ENCODE results near the gene ZNF576. TPM values are rescaled to one million over a fixed set of nuclear protein-coding genes. Genes with fewer than 3 reads are reported as not detected.
A peak's percentile ranks its signal among the peaks of the same experiment; 100 is the strongest.
"Not testable (repeated sequence)": the region's sequence is repeated elsewhere in the genome, so short reads cannot be mapped to it uniquely, and the experiment has no call there.

The ZNF576 gene
- total RNA-seq, 1 donor = 3.9 TPM

DNA sequence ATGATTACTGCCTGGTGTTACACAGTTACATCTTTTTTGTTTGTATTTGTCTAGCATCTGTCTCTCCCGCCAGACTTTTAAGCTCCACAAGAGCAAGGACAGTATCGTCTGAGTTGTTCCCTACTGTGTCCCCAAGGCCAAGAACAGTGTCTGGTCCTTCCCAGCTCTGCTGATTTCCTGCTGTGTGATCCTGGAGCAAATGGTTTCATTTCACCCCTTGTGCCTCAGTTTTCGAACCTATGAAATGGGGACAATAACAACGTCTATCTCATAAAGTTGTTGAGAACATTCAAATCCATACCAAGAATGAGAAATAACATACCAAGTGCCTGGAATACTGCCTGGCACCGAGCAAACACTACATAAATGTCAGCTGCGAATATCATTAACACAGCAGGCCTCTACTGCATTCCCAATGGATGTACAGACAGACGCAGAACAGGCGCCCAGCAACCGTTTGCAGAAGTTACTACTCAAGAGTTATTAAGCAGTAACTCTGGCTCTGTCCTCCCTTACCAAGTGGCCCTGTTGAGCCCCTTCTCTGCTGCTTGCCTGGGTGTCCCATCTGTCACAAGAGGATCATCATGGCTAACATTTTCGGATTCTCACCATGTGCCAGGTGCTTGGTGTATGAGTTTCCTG, 32.5 kb upstream of the ZNF576 start:
- H3K4me1 ChIP-seq (ENCODE audit: insufficient read depth, low read length) = peaks cover 48% of the 10 kb centered on the region
- no peak overlapping the region for H3K4me3 ChIP-seq (ENCODE audit: low read length)
- H3K27me3 ChIP-seq (ENCODE audit: insufficient read depth, low read length) = no peaks in the 10 kb centered on the region
- H3K9me3 ChIP-seq (ENCODE audit: low read depth, low read length) = no peaks in the 10 kb centered on the region

- Histone ChIP-seq H3K4me1 (ENCODE audit: insufficient read depth, low read length) (peaks cover 48% of the 10 kb centered on the region), H3K4me3 (ENCODE audit: low read length) (no peak overlapping the region)
These were observed 31.6 kb upstream of the ZNF576 start for GRCh38 chr19:43564800-43565199.

DNA sequence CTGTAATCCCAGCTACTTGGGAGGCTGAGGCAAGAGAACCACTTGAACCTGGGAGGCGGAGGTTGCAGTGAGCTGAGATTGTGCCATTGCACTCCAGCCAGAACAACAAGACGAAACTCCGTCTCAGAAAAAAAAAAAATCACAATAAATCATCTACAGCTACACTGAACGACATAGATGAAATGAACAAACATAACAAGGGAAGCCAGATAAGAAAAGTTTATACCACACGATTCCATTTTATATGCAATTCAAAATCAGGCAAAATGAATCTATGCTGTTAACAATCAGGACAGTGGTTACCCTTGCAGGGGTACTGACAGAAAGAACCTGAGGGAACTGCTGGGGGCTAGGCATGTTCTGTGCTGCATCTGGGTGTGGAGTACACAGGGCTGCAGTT, 26.7 kb upstream of the ZNF576 start:
- Histone ChIP-seq H3K27me3 (ENCODE audit: insufficient read depth, low read length) (no peaks in the 10 kb centered on the region), H3K4me1 (ENCODE audit: insufficient read depth, low read length) (peaks cover 7% of the 10 kb centered on the region), H3K4me3 (ENCODE audit: low read length) (no peak overlapping the region), H3K9me3 (ENCODE audit: low read depth, low read length) (no peaks in the 10 kb centered on the region)

More at GRCh38 chr19:43564800-43565199, 31.6 kb upstream of the ZNF576 start:
- Histone ChIP-seq H3K9me3 (ENCODE audit: low read depth, low read length) (no peaks in the 10 kb centered on the region), H3K27me3 (ENCODE audit: insufficient read depth, low read length) (no peaks in the 10 kb centered on the region)

- peaks cover 10% of the 10 kb centered on the region for H3K4me1 ChIP-seq (ENCODE audit: insufficient read depth, low read length)
These were observed 26.1 kb upstream of the ZNF576 start for GRCh38 chr19:43570174-43570791.

DNA sequence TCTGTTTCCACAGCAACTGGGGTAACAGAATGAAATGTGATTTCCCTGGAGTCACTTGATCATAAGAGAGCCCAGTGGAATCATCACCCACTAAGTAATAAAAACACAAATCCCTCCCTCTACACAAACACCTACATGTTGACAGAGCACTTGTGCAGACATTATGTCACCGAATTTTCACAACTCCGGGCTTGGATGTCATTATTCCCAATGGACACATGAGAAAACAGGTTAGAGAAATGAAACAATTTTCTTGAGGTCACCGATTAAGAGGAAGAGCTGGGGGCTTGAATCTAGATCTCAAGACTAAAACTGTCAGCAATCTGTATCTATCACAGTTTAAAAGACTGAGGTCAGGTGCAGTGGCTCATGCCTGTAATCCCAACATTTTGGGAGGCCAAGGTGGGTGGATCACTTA, 24.2 kb upstream of the ZNF576 start:
- no peaks in the 10 kb centered on the region for H3K9me3 ChIP-seq (ENCODE audit: low read depth, low read length)
- peaks cover 18% of the 10 kb centered on the region for H3K4me1 ChIP-seq (ENCODE audit: insufficient read depth, low read length)
- no peaks in the 10 kb centered on the region for H3K27me3 ChIP-seq (ENCODE audit: insufficient read depth, low read length)
- no peak overlapping the region for H3K4me3 ChIP-seq (ENCODE audit: low read length)

More at GRCh38 chr19:43570174-43570791, 26.1 kb upstream of the ZNF576 start:
- H3K9me3 ChIP-seq (ENCODE audit: low read depth, low read length) = no peaks in the 10 kb centered on the region
- H3K4me3 ChIP-seq (ENCODE audit: low read length) = no peak overlapping the region
- no peaks in the 10 kb centered on the region for H3K27me3 ChIP-seq (ENCODE audit: insufficient read depth, low read length)

GRCh38 chr19:43574424-43575155, 21.8 kb upstream of the ZNF576 start:
- H3K27me3 ChIP-seq (ENCODE audit: insufficient read depth, low read length) = no peaks in the 10 kb centered on the region
- peak overlapping the region; percentile 96 for H3K4me3 ChIP-seq (ENCODE audit: low read length)
- no peaks in the 10 kb centered on the region for H3K9me3 ChIP-seq (ENCODE audit: low read depth, low read length)
- peaks cover 19% of the 10 kb centered on the region for H3K4me1 ChIP-seq (ENCODE audit: insufficient read depth, low read length)

- Histone ChIP-seq H3K4me1 (ENCODE audit: insufficient read depth, low read length) (peaks cover 26% of the 10 kb centered on the region), H3K4me3 (ENCODE audit: low read length) (peak within 1 kb of the TSS; percentile 96), H3K27me3 (ENCODE audit: insufficient read depth, low read length) (no peaks in the 10 kb centered on the region), H3K9me3 (ENCODE audit: low read depth, low read length) (no peaks in the 10 kb centered on the region)
These were observed 21.0 kb upstream of the ZNF576 start, which contains the start of the genes PINLYP and XRCC1 for GRCh38 chr19:43575156-43575950. TSS of gene PINLYP (plus strand) at chr19:43575801. CDS start at chr19:43577192, 1,391 bp downstream. TSS of gene XRCC1 (minus strand) at chr19:43575527. CDS start at chr19:43575458, 69 bp downstream.

GRCh38 chr19:43575955-43576878, 20.2 kb upstream of the ZNF576 start:
- Histone ChIP-seq H3K4me1 (ENCODE audit: insufficient read depth, low read length) (peaks cover 34% of the 10 kb centered on the region), H3K27me3 (ENCODE audit: insufficient read depth, low read length) (no peaks in the 10 kb centered on the region), H3K9me3 (ENCODE audit: low read depth, low read length) (no peaks in the 10 kb centered on the region), H3K4me3 (ENCODE audit: low read length) (peak overlapping the region; percentile 96)

DNA sequence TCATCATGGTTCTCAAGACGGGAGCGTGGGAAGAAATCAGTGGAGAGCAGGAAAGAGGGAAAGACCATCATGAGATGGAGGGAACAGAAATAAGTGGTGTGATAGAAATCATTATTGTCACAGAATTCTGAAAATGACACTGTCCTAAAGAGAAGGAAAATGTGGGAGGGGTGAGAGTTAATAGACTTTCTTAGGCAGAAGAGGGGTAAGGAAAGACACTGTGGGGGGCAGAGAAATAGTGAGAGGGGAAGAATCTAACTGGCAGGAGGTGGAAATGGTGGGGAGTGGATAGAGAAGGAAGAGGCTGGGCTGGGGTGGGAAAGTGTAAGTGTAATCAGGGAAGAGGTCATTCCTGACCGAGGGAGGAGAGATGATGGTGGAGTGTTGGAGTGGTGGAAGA, 17.6 kb upstream of the ZNF576 start:
- Histone ChIP-seq H3K4me1 (ENCODE audit: insufficient read depth, low read length) (peaks cover 41% of the 10 kb centered on the region), H3K9me3 (ENCODE audit: low read depth, low read length) (no peaks in the 10 kb centered on the region), H3K4me3 (ENCODE audit: low read length) (no peak overlapping the region), H3K27me3 (ENCODE audit: insufficient read depth, low read length) (no peaks in the 10 kb centered on the region)

- Histone ChIP-seq H3K4me1 (ENCODE audit: insufficient read depth, low read length) (peaks cover 32% of the 10 kb centered on the region), H3K9me3 (ENCODE audit: low read depth, low read length) (no peaks in the 10 kb centered on the region), H3K27me3 (ENCODE audit: insufficient read depth, low read length) (no peaks in the 10 kb centered on the region), H3K4me3 (ENCODE audit: low read length) (no peak overlapping the region)
These were observed 14.9 kb upstream of the ZNF576 start for GRCh38 chr19:43581467-43581866.

DNA sequence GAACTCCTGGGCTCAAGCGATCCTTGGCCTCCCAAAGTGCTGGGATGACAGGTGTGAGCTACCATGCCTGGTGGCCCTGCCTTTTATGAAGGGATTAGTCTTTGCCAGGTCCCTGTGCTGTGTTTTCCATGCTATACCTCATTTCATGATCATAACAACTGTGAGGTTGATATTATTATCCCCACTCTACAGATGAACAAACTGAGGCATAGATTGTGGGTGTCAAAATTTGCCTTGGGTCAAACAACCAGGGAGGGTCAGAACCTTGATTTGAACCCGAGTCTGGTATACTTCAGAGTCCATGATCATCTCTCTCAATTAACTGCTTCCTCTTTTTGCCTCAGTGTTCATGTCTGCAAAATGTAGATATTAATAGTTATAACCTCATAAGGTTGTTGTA, 13.9 kb upstream of the ZNF576 start:
- Histone ChIP-seq H3K4me3 (ENCODE audit: low read length) (no peak overlapping the region), H3K4me1 (ENCODE audit: insufficient read depth, low read length) (peaks cover 32% of the 10 kb centered on the region), H3K27me3 (ENCODE audit: insufficient read depth, low read length) (no peaks in the 10 kb centered on the region), H3K9me3 (ENCODE audit: low read depth, low read length) (no peaks in the 10 kb centered on the region)

- Histone ChIP-seq H3K27me3 (ENCODE audit: insufficient read depth, low read length) (no peaks in the 10 kb centered on the region), H3K4me1 (ENCODE audit: insufficient read depth, low read length) (peaks cover 32% of the 10 kb centered on the region), H3K4me3 (ENCODE audit: low read length) (no peak overlapping the region), H3K9me3 (ENCODE audit: low read depth, low read length) (no peaks in the 10 kb centered on the region)
These were observed 11.9 kb upstream of the ZNF576 start for GRCh38 chr19:43584484-43584883.

GRCh38 chr19:43586346-43586745, 10.0 kb upstream of the ZNF576 start:
- H3K27me3 ChIP-seq (ENCODE audit: insufficient read depth, low read length) = no peaks in the 10 kb centered on the region
- H3K4me3 ChIP-seq (ENCODE audit: low read length) = no peak overlapping the region
- H3K9me3 ChIP-seq (ENCODE audit: low read depth, low read length) = no peaks in the 10 kb centered on the region
- peaks cover 15% of the 10 kb centered on the region for H3K4me1 ChIP-seq (ENCODE audit: insufficient read depth, low read length)

DNA sequence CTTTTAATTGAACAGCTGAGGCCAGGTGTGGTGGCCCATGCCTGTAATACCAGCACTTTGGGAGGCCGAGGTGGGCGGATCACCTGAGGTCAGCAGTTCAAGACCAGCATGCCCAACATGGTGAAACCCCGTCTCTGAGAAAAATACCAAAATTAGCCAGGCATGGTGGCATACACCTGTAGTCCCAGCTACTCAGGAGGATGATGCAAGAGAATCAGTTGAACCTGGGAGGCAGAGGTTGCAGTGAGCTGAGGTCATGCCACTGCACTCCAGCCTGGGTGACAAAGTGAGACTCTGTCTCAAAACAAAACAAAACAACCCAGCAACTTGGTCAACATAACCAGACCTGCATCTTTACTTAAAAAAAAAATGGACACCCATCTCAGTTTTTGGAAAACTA, 9.4 kb upstream of the ZNF576 start:
- H3K4me1 ChIP-seq (ENCODE audit: insufficient read depth, low read length) = peaks cover 11% of the 10 kb centered on the region
- H3K27me3 ChIP-seq (ENCODE audit: insufficient read depth, low read length); H3K4me3 ChIP-seq (ENCODE audit: low read length); H3K9me3 ChIP-seq (ENCODE audit: low read depth, low read length): not testable (repeated sequence)
